Epidermal melanocyte (primary cell): ENCODE results near the gene BAHCC1.

Experiments
- DNase-seq: peaks from one replicate; pipeline ENCODE4 v3.0.0; 2011; ENCODE audit warnings: low spot score; ENCODE audit not compliant: insufficient read length

The BAHCC1 gene

GRCh38 chr17:81461607-81462500, 66.6 kb downstream of the BAHCC1 start:
- DNase-seq: no peak

GRCh38 chr17:81462506-81463125, 67.4 kb downstream of the BAHCC1 start:
- DNase-seq: no peak

GRCh38 chr17:81463506-81463905, 68.2 kb downstream of the BAHCC1 start:
- DNase-seq: no peak

GRCh38 chr17:81464586-81464985, 69.3 kb downstream of the BAHCC1 start:
- DNase-seq: no peak

GRCh38 chr17:81465910-81466309, 70.7 kb downstream of the BAHCC1 start:
- DNase-seq: no peak

- no peak for DNase-seq
Observed at GRCh38 chr17:81466564-81467472, 71.6 kb downstream of the BAHCC1 start.

GRCh38 chr17:81468111-81468769, 73.0 kb downstream of the BAHCC1 start:
- DNase-seq: no peak

GRCh38 chr17:81468770-81469121, 73.5 kb downstream of the BAHCC1 start:
- DNase-seq: no peak

GRCh38 chr17:81469266-81469665, 74.0 kb downstream of the BAHCC1 start:
- no peak for DNase-seq

GRCh38 chr17:81470270-81470943, 75.2 kb downstream of the BAHCC1 start:
- DNase-seq: no peak

- no peak for DNase-seq
Observed at GRCh38 chr17:81470944-81471817, 75.9 kb downstream of the BAHCC1 start.

GRCh38 chr17:81471818-81472456, 76.7 kb downstream of the BAHCC1 start:
- peak; percentile 99 for DNase-seq

- DNase-seq: no peak
Observed at GRCh38 chr17:81473019-81473418, 77.8 kb downstream of the BAHCC1 start.

GRCh38 chr17:81474958-81475357, 79.7 kb downstream of the BAHCC1 start:
- no peak for DNase-seq

- no peak for DNase-seq
Observed at GRCh38 chr17:81476097-81476496, 80.8 kb downstream of the BAHCC1 start.

- DNase-seq: no peak
Observed at GRCh38 chr17:81476635-81477034, 81.4 kb downstream of the BAHCC1 start.

GRCh38 chr17:81477173-81477572, 81.9 kb downstream of the BAHCC1 start:
- no peak for DNase-seq

- no peak for DNase-seq
Observed at GRCh38 chr17:81478119-81478518, 82.9 kb downstream of the BAHCC1 start.
